Spleen (tissue), 11 donors: ENCODE data around the gene DRAP1. TPM values are rescaled to one million over a fixed set of nuclear protein-coding genes. Genes with fewer than 3 reads are reported as not detected.

ENCODE experiments used
- DNase-seq: peaks from one replicate; pipeline ENCODE4 v3.0.0-alpha.2; 2020
- H3K27ac ChIP-seq, 8 donors: fragments of 200-600 bp; sonication (generic) in 7 of 8; 1 replicate in 4 of 8; 2 replicates in 4 of 8; pipeline versions ENCODE4 v1.5.0 to v1.8.0; 2016 to 2021; ENCODE audit warnings: inconsistent platforms in 4 of 8, mild to moderate bottlenecking in 4 of 8, moderate library complexity in 1 of 8
- H3K27me3 ChIP-seq, 7 donors: fragments of 200-600 bp; sonication (generic) in 6 of 7; replicated peaks in 1 of 7; 1 replicate in 4 of 7; 2 replicates in 3 of 7; pipeline versions ENCODE4 v1.5.0 to v1.8.0; 2016 to 2021; ENCODE audit warnings: inconsistent platforms in 3 of 7, mild to moderate bottlenecking in 1 of 7
- H3K36me3 ChIP-seq, 6 donors: fragments of 200-600 bp; sonication (generic) in 5 of 6; 1 replicate in 4 of 6; 2 replicates in 2 of 6; pipeline versions ENCODE4 v1.5.0 to v1.8.0; 2016 to 2021; ENCODE audit warnings: inconsistent platforms in 2 of 6
- H3K4me1 ChIP-seq, 6 donors: fragments of 200-600 bp; sonication (generic) in 5 of 6; 1 replicate in 3 of 6; 2 replicates in 3 of 6; pipeline versions ENCODE4 v1.5.0 to v1.8.0; 2016 to 2021; ENCODE audit warnings: inconsistent platforms in 3 of 6
- H3K4me3 ChIP-seq, 8 donors: fragments of 200-600 bp; sonication (generic) in 7 of 8; 1 replicate in 4 of 8; 2 replicates in 4 of 8; pipeline versions ENCODE4 v1.5.0 to v1.8.0; 2016 to 2021; ENCODE audit warnings: inconsistent platforms in 4 of 8, mild to moderate bottlenecking in 4 of 8, moderate library complexity in 2 of 8
- H3K9me3 ChIP-seq, 8 donors: fragments of 200-600 bp; sonication (generic) in 7 of 8; 1 replicate in 4 of 8; 2 replicates in 4 of 8; pipeline versions ENCODE4 v1.5.0 to v1.8.0; 2016 to 2021; ENCODE audit warnings: inconsistent platforms in 4 of 8
- CTCF ChIP-seq, 11 experiments: fragments of 200-600 bp in 7 of 11; fragments of 450-650 bp in 4 of 11; sonication (generic) in 4 of 11; IDR thresholded peaks in 8 of 11; conservative IDR thresholded peaks in 3 of 11; 1 replicate in 7 of 11; 2 replicates in 4 of 11; pipeline versions ENCODE4 v1.4.0 to v1.8.0; 2016 to 2021; ENCODE audit warnings: antibody characterized with exemption in 11 of 11, inconsistent platforms in 4 of 11, mild to moderate bottlenecking in 1 of 11
- POLR2A ChIP-seq, 3 donors: fragments of 450-650 bp; IDR thresholded peaks; one replicate each; pipeline ENCODE4 v1.5.1; 2017; ENCODE audit warnings: antibody characterized with exemption in 3 of 3, mild to moderate bottlenecking in 1 of 3
- POLR2AphosphoS5 ChIP-seq, 3 donors: sonication (generic); formaldehyde crosslinking; IDR thresholded peaks; one replicate each; pipeline ENCODE4 v1.5.1; 2017; ENCODE audit warnings: antibody characterized with exemption in 3 of 3
- WGBS, 5 donors: extraction: QIAGEN DNeasy Blood & Tissue Kit in 3 of 5; methylation state at CpG; one replicate each; pipeline versions ENCODE4 v1.1.5 to v1.1.7; 2013 to 2018; 5-methylcytosine and 5-hydroxymethylcytosine counted together
- intact Hi-C: fragments of 100-400 bp; cut with DNase I; formaldehyde crosslinking; loops from one replicate; pipeline ENCODE4 v1.15.0; 2023; ENCODE audit warnings: low total_unique reads
- polyA plus RNA-seq, 3 donors: library from polyadenylated mRNA; stranded (reverse); fragments of 200-250 nt; gene quantifications; one replicate each; pipeline ENCODE4 v1.2.1, GENCODE V29; 2013
- total RNA-seq, 7 donors: library from RNA; depleted of rRNA in 3 of 7; stranded (reverse); fragments of >200 nt in 3 of 7; fragmentation: NEBNext Ultra II Directional in 4 of 7; extraction: Animal tissue kit (Norgen Biotek cat#: 25700) in 4 of 7; gene quantifications; one replicate each; pipeline versions ENCODE4 v1.1.0 to v1.2.1, GENCODE V29; 2016 to 2021
- donor health status: healthy with polysubstance abuse.
- donor health status: DM: no; HTN: no; CAD: no; lungs with moderate emphysema.
- donor health status: DM: no; HTN: no; CAD: no.
- donor health status: Bipolar disorder and iron deficiency.
- donor health status: healthy.
- donor health status: DM: no; HTN: no; CAD: no.
- donor health status: DM: yes; HTN: yes; CAD: no.

DRAP1 gene
- total and polyA plus RNA-seq, 10 donors = 58.3 to 123 (median 71.5) TPM

GRCh38 chr11:65931773-65932557 lies 12.7 kb downstream of the DRAP1 start:
- Histone ChIP-seq H3K36me3 (no peaks in the 10 kb centered on the region), H3K4me1 (peaks cover 12 to 24% (median 20%) of the 10 kb centered on the region in 6 donors), H3K27ac (no peak overlapping the region), H3K9me3 (no peaks in the 10 kb centered on the region), H3K4me3 (no peak overlapping the region), H3K27me3 (no peaks in the 10 kb centered on the region)
- TF ChIP-seq CTCF (IDR thresholded peaks at IDR 0.05 in 8 of 11, conservative IDR thresholded peaks at IDR 0.05 in 3 of 11) = no peak
- no peak for TF ChIP-seq POLR2A (IDR thresholded peaks at IDR 0.05)
- intact Hi-C loops = no loop called here
- DNase-seq = no peak
- 66 to 74% (median 72%) methylated on average over 13 of the region's 13 CpGs for WGBS, 5 donors

- no peak overlapping the region for H3K4me3 ChIP-seq
- H3K4me1 ChIP-seq = peaks cover 9 to 18% (median 14%) of the 10 kb centered on the region in 6 donors
- no peak overlapping the region for H3K27ac ChIP-seq
- H3K9me3 ChIP-seq = no peaks in the 10 kb centered on the region
- H3K27me3 ChIP-seq = peaks cover 0 to 5% (median 0%) of the 10 kb centered on the region in 7 donors
- no peaks in the 10 kb centered on the region for H3K36me3 ChIP-seq
- WGBS, 5 donors = 52 to 70% (median 63%) methylated on average over 9 of the region's 9 CpGs
- TF ChIP-seq CTCF (IDR thresholded peaks at IDR 0.05 in 8 of 11, conservative IDR thresholded peaks at IDR 0.05 in 3 of 11) = no peak
- TF ChIP-seq POLR2A (IDR thresholded peaks at IDR 0.05) = no peak
- TF ChIP-seq POLR2AphosphoS5 (IDR thresholded peaks at IDR 0.05) = no peak
- intact Hi-C loops = no loop called here
- no peak for DNase-seq
Measured at GRCh38 chr11:65932558-65932919, 13.3 kb downstream of the DRAP1 start.

GRCh38 chr11:65934014-65934413 lies 14.8 kb downstream of the DRAP1 start:
- TF ChIP-seq CTCF (IDR thresholded peaks at IDR 0.05 in 8 of 11, conservative IDR thresholded peaks at IDR 0.05 in 3 of 11) (no peak), POLR2AphosphoS5 (IDR thresholded peaks at IDR 0.05) (no peak), POLR2A (IDR thresholded peaks at IDR 0.05) (no peak)
- WGBS, 5 donors = 80 to 88% (median 84%) methylated on average over 4 of the region's 4 CpGs
- intact Hi-C loops = no loop called here
- Histone ChIP-seq H3K27ac (no peak overlapping the region), H3K9me3 (no peaks in the 10 kb centered on the region), H3K4me1 (peaks cover 0 to 3% (median under 1%) of the 10 kb centered on the region in 6 donors), H3K27me3 (peaks cover 0 to 9% (median 0%) of the 10 kb centered on the region in 7 donors), H3K4me3 (no peak overlapping the region), H3K36me3 (no peaks in the 10 kb centered on the region)
- DNase-seq = no peak

- Histone ChIP-seq H3K27ac (no peak overlapping the region), H3K9me3 (no peaks in the 10 kb centered on the region), H3K4me3 (no peak overlapping the region), H3K27me3 (peaks cover 0 to 9% (median 0%) of the 10 kb centered on the region in 7 donors), H3K36me3 (no peaks in the 10 kb centered on the region), H3K4me1 (peaks cover 0 to 17% (median 7%) of the 10 kb centered on the region in 6 donors)
- no peak for TF ChIP-seq CTCF (IDR thresholded peaks at IDR 0.05 in 8 of 11, conservative IDR thresholded peaks at IDR 0.05 in 3 of 11)
- no peak for TF ChIP-seq POLR2A (IDR thresholded peaks at IDR 0.05)
- TF ChIP-seq POLR2AphosphoS5 (IDR thresholded peaks at IDR 0.05) = no peak
- intact Hi-C loops = no loop called here
- WGBS, 5 donors = 59 to 83% (median 62%) methylated on average over 4 of the region's 4 CpGs
- no peak for DNase-seq
Measured at GRCh38 chr11:65937766-65938165, 18.5 kb downstream of the DRAP1 start.
